ENCODE data around the gene SQSTM1.

SQSTM1 gene

DNA sequence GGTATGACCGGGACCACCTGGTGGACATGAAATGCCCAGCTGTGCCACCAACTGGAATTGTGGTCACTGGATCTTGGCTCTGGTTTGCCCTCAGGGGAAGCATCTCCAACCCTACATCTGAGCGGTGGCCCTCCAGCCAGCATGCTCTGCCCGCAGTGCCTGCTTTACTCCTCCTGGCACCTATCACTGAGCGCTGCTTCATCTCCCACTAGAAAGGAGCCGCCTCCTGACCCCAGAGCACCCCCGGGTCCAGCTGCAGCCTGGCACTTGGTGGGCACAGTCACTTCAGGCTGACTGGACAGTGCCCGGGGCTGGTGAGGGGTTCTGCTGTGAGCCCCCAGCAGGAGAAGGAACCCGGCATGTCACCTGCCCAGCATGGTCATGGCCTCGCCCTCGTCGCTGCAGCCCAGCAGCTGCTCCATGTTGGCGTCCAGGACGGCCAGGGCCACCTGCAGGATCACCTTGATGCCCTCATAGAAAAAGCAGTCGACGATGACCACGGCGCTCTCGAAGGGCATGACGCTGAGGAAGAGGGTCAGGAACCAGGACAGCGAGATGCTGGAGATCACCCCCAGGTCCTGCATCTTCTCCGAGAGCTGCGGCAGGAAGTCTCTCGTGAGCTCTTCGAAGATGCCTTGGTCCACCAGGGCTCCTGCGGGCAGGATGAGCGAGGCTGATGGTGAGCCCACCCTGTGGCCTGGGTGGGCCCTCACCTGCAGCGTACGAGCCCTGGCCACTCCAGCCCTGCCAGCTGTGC lies 54.0 kb downstream of the SQSTM1 start:
- no peaks in the 10 kb centered on the region for H3K36me3 ChIP-seq (ENCODE audit: insufficient read depth)

DNA sequence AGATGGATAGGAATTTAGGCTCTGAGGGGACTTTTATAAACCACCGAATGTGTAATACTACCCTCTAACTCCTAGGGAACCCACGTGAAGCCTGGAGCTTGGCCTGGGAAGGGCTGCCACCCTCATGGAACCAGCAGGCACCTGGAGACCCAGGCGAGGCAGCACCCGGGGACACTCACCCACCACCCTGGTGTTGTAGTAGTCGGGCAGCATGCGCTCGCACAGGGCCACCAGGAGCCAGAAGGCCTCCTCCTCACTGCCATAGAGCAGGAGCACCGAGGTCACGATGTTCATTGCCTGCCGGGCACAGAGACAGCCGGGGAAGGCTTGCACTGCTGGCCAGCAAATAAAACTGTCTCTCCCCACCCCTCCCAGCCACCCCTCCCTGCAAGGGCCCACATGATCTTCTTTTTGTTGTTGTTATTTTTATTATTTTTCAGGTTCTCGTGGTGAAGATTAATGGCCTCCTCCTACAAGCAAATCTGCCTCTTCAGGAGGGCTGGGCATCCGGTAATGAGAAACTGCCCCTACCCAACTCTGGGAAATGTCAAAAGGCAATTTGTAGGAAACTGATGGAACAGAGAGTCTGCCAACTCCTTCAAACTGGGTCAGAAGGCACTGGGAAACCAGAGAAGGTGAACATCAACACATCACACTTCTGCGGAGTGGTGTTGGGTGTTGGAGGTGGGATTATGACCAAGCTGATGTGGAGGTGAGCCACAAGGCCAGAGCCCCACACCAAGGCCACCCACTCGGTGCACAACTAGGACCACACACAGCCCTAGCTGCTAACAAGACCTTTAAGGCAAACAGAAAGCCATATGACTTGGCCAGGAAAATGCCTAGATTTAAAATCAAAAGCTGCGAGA lies 55.3 kb downstream of the SQSTM1 start:
- Histone ChIP-seq H2AFZ (ENCODE audit: low read depth) (no peak overlapping the region), H3K4me1 (ENCODE audit: low read depth, poor library complexity, severe bottlenecking) (no peaks in the 10 kb centered on the region), H3K79me2 (ENCODE audit: insufficient read depth, low read depth) (no peaks in the 10 kb centered on the region), H3K27ac (no peak overlapping the region), H3K4me2 (no peak overlapping the region), H3K27me3 (ENCODE audit: insufficient read depth, low read depth) (no peaks in the 10 kb centered on the region), H3K4me3 (IDR thresholded peaks at IDR 0.05; ENCODE audit: insufficient read depth, low read depth, low read length) (no peak overlapping the region), H4K20me1 (ENCODE audit: insufficient read depth) (no peaks in the 10 kb centered on the region), H3K36me3 (ENCODE audit: insufficient read depth) (no peaks in the 10 kb centered on the region), H3K9ac (no peak overlapping the region)
- TF ChIP-seq, protein P1, sequence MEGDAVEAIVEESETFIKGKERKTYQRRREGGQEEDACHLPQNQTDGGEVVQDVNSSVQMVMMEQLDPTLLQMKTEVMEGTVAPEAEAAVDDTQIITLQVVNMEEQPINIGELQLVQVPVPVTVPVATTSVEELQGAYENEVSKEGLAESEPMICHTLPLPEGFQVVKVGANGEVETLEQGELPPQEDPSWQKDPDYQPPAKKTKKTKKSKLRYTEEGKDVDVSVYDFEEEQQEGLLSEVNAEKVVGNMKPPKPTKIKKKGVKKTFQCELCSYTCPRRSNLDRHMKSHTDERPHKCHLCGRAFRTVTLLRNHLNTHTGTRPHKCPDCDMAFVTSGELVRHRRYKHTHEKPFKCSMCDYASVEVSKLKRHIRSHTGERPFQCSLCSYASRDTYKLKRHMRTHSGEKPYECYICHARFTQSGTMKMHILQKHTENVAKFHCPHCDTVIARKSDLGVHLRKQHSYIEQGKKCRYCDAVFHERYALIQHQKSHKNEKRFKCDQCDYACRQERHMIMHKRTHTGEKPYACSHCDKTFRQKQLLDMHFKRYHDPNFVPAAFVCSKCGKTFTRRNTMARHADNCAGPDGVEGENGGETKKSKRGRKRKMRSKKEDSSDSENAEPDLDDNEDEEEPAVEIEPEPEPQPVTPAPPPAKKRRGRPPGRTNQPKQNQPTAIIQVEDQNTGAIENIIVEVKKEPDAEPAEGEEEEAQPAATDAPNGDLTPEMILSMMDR (conservative IDR thresholded peaks at IDR 0.05; ENCODE audit: low read depth, low read length) = no peak

More for the DNA sequence above, 54.0 kb downstream of the SQSTM1 start:
- Histone ChIP-seq H3K4me3 (IDR thresholded peaks at IDR 0.05; ENCODE audit: insufficient read depth, low read depth, low read length) (no peak overlapping the region), H3K4me2 (no peak overlapping the region), H3K79me2 (ENCODE audit: insufficient read depth, low read depth) (no peaks in the 10 kb centered on the region), H4K20me1 (ENCODE audit: insufficient read depth) (no peaks in the 10 kb centered on the region), H3K27ac (no peak overlapping the region), H3K27me3 (ENCODE audit: insufficient read depth, low read depth) (no peaks in the 10 kb centered on the region), H2AFZ (ENCODE audit: low read depth) (no peak overlapping the region), H3K4me1 (ENCODE audit: low read depth, poor library complexity, severe bottlenecking) (no peaks in the 10 kb centered on the region), H3K9ac (no peak overlapping the region)
- TF ChIP-seq, protein P1 (conservative IDR thresholded peaks at IDR 0.05; ENCODE audit: low read depth, low read length) = no peak

DNA sequence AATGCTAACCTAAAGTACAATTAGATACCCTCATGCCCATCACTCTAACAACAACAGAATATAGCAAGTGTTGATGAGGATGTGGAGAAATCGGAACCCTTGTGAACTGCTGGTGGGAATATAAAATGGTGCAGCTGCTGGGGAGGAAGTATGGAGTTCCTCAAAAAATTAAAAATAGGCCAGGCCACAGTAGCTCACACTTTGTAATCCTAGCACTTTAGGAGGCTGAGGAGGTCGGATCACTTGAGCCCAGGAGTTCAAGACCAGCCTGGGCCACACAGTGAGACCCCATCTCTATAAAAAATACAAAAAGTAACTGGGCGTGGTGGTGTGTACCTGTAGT lies 55.9 kb downstream of the SQSTM1 start:
- TF ChIP-seq, protein P1 (conservative IDR thresholded peaks at IDR 0.05; ENCODE audit: low read depth, low read length) = no peak
- no peaks in the 10 kb centered on the region for H3K79me2 ChIP-seq (ENCODE audit: insufficient read depth, low read depth)
- no peaks in the 10 kb centered on the region for H3K27me3 ChIP-seq (ENCODE audit: insufficient read depth, low read depth)
- no peaks in the 10 kb centered on the region for H3K36me3 ChIP-seq (ENCODE audit: insufficient read depth)
- no peaks in the 10 kb centered on the region for H4K20me1 ChIP-seq (ENCODE audit: insufficient read depth)
- no peak overlapping the region for H3K4me2 ChIP-seq
- H2AFZ ChIP-seq (ENCODE audit: low read depth) = no peak overlapping the region
- no peak overlapping the region for H3K4me3 ChIP-seq (IDR thresholded peaks at IDR 0.05; ENCODE audit: insufficient read depth, low read depth, low read length)
- no peak overlapping the region for H3K27ac ChIP-seq
- no peak overlapping the region for H3K9ac ChIP-seq
- no peaks in the 10 kb centered on the region for H3K4me1 ChIP-seq (ENCODE audit: low read depth, poor library complexity, severe bottlenecking)

DNA sequence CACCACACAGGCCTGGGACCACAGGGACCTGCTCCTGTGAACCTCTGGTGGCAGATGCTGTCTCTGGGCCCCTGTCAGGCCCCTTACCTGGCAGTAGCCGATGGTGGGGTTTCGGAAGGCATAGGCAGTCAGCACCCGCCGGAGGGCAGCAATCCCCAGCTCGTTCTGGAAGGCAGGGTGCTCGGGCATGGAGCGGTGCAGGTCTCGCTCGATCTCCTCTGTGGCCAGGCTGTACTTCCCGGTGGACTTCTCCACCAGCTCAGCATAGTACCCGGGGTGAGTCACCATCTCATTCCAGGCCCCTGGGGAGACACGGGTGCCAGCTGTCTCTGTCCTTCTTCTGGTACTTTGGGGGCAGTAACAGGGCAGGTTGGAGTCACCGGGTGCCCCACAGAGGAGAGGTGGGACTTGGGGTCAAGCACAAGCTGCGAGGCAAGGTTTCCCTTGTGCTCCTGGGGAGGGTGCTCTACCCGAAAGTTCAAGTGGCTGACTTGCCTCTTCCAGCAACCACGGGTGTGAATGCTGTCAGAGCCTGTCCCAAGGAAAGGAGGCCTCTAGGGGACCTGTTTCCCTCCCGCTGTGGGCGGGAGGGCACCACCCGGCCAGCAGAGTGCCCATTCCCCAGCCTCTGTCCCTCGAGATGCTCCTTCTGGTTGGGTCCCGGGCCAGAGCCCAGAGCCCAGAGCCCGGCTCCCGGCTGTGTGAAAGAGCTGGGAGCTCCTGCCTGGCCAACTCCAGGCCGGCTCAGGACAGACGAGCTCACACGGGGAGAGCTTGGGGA lies 57.7 kb downstream of the SQSTM1 start:
- no peak overlapping the region for H2AFZ ChIP-seq (ENCODE audit: low read depth)
- H3K4me1 ChIP-seq (ENCODE audit: low read depth, poor library complexity, severe bottlenecking) = no peaks in the 10 kb centered on the region
- TF ChIP-seq, protein P1 (conservative IDR thresholded peaks at IDR 0.05; ENCODE audit: low read depth, low read length) = no peak
- H3K79me2 ChIP-seq (ENCODE audit: insufficient read depth, low read depth) = no peaks in the 10 kb centered on the region
- H3K27me3 ChIP-seq (ENCODE audit: insufficient read depth, low read depth) = no peaks in the 10 kb centered on the region
- no peak overlapping the region for H3K4me2 ChIP-seq
- no peak overlapping the region for H3K4me3 ChIP-seq (IDR thresholded peaks at IDR 0.05; ENCODE audit: insufficient read depth, low read depth, low read length)
- no peaks in the 10 kb centered on the region for H3K36me3 ChIP-seq (ENCODE audit: insufficient read depth)
- H3K9ac ChIP-seq = no peak overlapping the region
- H3K27ac ChIP-seq = no peak overlapping the region
- H4K20me1 ChIP-seq (ENCODE audit: insufficient read depth) = no peaks in the 10 kb centered on the region

Data from KMS-11 (cell line).